ENCODE results near the gene DOCK4. TPM values are rescaled to one million over a fixed set of nuclear protein-coding genes. Genes with fewer than 3 reads are reported as not detected.

DOCK4 gene
- total RNA-seq, 4 donors from 2014 or later = 12.7 to 28.4 (median 19.5) TPM

DNA sequence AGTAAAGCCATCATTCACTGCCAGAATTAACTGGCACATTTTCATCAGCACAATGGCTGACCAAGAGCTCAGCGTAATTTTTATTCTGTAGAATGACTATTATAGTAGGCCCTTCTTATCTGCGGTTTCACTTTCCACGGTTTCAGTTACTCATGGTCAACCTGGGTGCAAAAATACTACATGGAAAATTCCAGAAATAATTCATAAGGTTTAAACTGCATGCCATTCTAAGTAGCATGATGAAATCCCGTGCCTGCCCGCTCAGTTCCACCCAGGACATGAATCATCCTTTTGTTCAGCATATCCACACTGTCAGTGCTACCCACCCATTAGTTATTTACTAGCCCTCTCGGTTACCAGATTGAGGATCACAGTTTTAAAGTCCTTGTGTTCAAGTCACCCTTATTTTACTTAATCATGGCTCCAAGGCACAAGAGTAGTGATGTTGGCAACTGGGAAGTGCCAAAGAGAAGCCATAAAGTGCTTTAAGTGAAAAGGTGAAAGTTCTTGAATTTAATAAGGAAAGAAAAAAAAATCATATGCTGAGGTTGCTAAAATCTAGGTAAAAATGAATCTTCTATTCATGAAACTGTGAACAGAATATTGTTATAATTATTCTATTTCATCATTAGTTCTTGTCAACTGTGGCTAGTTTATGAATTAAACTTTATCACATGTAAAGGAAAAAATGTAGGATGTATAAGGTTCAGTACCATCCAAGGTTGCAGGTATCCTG is 204.9 kb downstream of the DOCK4 start:
- no peak overlapping the region for H3K27ac ChIP-seq
- no peaks in the 10 kb centered on the region for H3K27me3 ChIP-seq
- peaks cover 0 to 12% (median 0%) of the 10 kb centered on the region in 4 donors for H3K4me1 ChIP-seq
- in situ Hi-C loops (cut with MboI; ENCODE audit: low pct_ligation_motif_present in 1 of 4, low pct_unique_long_range_greater_than_20kb in 1 of 4, low sequenced_read_pairs in 3 of 4) (no loop called here), intact Hi-C loops (cut with DNase I; ENCODE audit: low total_unique reads) (no loop called here)
- DNase-seq = no peak
- TF ChIP-seq POLR2AphosphoS5 (IDR thresholded peaks at IDR 0.05) (no peak), POLR2A (IDR thresholded peaks at IDR 0.05) (no peak), EP300 (IDR thresholded peaks at IDR 0.05; ENCODE audit: low read depth) (no peak)
- TF ChIP-seq, protein P1, sequence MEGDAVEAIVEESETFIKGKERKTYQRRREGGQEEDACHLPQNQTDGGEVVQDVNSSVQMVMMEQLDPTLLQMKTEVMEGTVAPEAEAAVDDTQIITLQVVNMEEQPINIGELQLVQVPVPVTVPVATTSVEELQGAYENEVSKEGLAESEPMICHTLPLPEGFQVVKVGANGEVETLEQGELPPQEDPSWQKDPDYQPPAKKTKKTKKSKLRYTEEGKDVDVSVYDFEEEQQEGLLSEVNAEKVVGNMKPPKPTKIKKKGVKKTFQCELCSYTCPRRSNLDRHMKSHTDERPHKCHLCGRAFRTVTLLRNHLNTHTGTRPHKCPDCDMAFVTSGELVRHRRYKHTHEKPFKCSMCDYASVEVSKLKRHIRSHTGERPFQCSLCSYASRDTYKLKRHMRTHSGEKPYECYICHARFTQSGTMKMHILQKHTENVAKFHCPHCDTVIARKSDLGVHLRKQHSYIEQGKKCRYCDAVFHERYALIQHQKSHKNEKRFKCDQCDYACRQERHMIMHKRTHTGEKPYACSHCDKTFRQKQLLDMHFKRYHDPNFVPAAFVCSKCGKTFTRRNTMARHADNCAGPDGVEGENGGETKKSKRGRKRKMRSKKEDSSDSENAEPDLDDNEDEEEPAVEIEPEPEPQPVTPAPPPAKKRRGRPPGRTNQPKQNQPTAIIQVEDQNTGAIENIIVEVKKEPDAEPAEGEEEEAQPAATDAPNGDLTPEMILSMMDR (IDR thresholded peaks at IDR 0.05) = no peak
- no peak overlapping the region for H3K4me3 ChIP-seq
- H3K9me3 ChIP-seq = no peaks in the 10 kb centered on the region
- 84% methylated on average over 6 of the region's 6 CpGs for WGBS, 2 donors (ENCODE audit: low coverage in 1 of 2)
- no peaks in the 10 kb centered on the region for H3K36me3 ChIP-seq

DNA sequence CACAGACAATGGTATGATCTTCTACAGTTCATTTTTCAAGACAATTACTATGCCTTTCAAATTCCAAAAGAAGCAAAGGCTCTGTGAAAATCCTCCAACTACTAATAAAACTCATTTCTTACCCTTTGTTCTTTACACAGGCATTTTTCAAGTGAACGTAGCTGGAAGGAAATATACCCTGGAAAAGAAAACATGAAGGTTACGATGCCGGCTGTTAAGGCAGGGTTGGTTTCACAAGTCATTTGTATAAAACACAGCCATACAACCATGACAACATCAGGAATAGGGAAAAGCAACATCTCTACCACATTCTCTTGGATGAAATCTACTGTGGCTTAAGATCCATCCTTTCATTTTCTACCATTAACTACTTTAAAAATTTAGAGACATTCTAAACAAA is 207.9 kb downstream of the DOCK4 start:
- Histone ChIP-seq H3K27me3 (no peaks in the 10 kb centered on the region), H3K36me3 (no peaks in the 10 kb centered on the region), H3K27ac (no peak overlapping the region), H3K9me3 (no peaks in the 10 kb centered on the region), H3K4me3 (no peak overlapping the region), H3K4me1 (no peaks in the 10 kb centered on the region)
- TF ChIP-seq EP300 (IDR thresholded peaks at IDR 0.05; ENCODE audit: low read depth) = no peak
- TF ChIP-seq POLR2A (IDR thresholded peaks at IDR 0.05) = no peak
- no peak for TF ChIP-seq POLR2AphosphoS5 (IDR thresholded peaks at IDR 0.05)
- TF ChIP-seq, protein P1 (IDR thresholded peaks at IDR 0.05) = no peak
- WGBS, 2 donors (ENCODE audit: low coverage in 1 of 2) = 72 to 82% methylated on average over 3 of the region's 3 CpGs
- intact Hi-C loops (cut with DNase I; ENCODE audit: low total_unique reads) = no loop called here
- DNase-seq = no peak
- in situ Hi-C loops (cut with MboI; ENCODE audit: low pct_ligation_motif_present in 1 of 4, low pct_unique_long_range_greater_than_20kb in 1 of 4, low sequenced_read_pairs in 3 of 4) = no loop called here

DNA sequence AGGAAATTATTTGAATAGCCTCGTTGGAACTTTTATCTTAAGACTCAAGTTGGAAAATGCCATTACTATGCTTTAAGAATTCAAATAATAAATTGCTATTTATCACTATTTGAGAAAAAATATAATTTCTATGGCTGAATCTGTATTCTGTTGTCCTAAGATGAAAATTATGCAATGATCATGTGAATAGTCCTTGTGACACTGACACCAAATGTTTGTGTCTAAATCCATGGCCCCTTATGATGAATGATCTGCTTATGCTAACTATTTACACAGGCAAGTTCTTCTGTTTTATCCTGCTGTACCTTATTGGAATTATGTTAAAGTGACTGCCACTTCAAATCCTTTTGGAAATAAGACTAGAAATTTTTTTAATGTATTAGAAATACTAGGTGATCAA is 208.7 kb downstream of the DOCK4 start:
- intact Hi-C loops (cut with DNase I; ENCODE audit: low total_unique reads) = no loop called here
- Histone ChIP-seq H3K9me3 (no peaks in the 10 kb centered on the region), H3K4me1 (no peaks in the 10 kb centered on the region), H3K27me3 (no peaks in the 10 kb centered on the region), H3K27ac (no peak overlapping the region), H3K4me3 (no peak overlapping the region), H3K36me3 (no peaks in the 10 kb centered on the region)
- DNase-seq = no peak
- TF ChIP-seq EP300 (IDR thresholded peaks at IDR 0.05; ENCODE audit: low read depth) (no peak), POLR2A (IDR thresholded peaks at IDR 0.05) (no peak)
- TF ChIP-seq, protein P1 (IDR thresholded peaks at IDR 0.05) = no peak
- in situ Hi-C loops (cut with MboI; ENCODE audit: low pct_ligation_motif_present in 1 of 4, low pct_unique_long_range_greater_than_20kb in 1 of 4, low sequenced_read_pairs in 3 of 4) = no loop called here
- 53 to 88% methylated on average over 1 of the region's 1 CpG for WGBS, 2 donors (ENCODE audit: low coverage in 1 of 2)

DNA sequence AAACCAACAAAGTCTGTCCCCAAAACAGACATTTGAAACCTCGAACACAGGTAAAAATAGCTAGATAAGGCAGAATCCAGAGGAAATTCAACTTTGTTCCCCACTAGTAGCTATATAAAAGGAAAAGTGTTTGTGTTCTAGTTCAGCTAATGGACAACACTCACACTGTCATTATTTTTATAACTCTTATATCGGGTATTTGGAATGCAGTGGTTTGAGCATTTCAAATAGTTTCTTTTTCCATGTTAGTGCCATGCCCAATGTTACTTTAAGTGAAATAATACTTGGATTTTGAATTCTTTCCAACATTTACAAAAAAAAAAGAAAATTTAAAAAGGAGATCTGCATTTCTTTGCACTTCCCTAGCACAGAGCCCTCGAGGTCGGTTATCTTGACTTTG is 213.6 kb downstream of the DOCK4 start:
- intact Hi-C loops (cut with DNase I; ENCODE audit: low total_unique reads) = no loop called here
- H3K27me3 ChIP-seq = no peaks in the 10 kb centered on the region
- in situ Hi-C loops (cut with MboI; ENCODE audit: low pct_ligation_motif_present in 1 of 4, low pct_unique_long_range_greater_than_20kb in 1 of 4, low sequenced_read_pairs in 3 of 4) = no loop called here
- peaks cover 0 to 4% (median 0%) of the 10 kb centered on the region in 4 donors for H3K4me1 ChIP-seq
- DNase-seq = no peak
- WGBS, 2 donors (ENCODE audit: low coverage in 1 of 2) = 77 to 84% methylated on average over 4 of the region's 4 CpGs
- H3K4me3 ChIP-seq = no peak overlapping the region
- H3K9me3 ChIP-seq = no peaks in the 10 kb centered on the region
- H3K36me3 ChIP-seq = no peaks in the 10 kb centered on the region
- TF ChIP-seq EP300 (IDR thresholded peaks at IDR 0.05; ENCODE audit: low read depth) = no peak
- TF ChIP-seq POLR2AphosphoS5 (IDR thresholded peaks at IDR 0.05) = no peak
- TF ChIP-seq, protein P1 (IDR thresholded peaks at IDR 0.05) = no peak
- no peak for TF ChIP-seq POLR2A (IDR thresholded peaks at IDR 0.05)
- no peak overlapping the region for H3K27ac ChIP-seq
